Activated CD8-positive, alpha-beta memory T cell treated with anti-CD3 and anti-CD28 coated beads for 24 hours (primary cell): ENCODE results near the gene SMTNL1.
A peak's percentile ranks its signal among the peaks of the same experiment; 100 is the strongest.

ENCODE experiments used
- DNase-seq: peaks from one replicate; pipeline ENCODE4 v3.0.0-alpha.2; 2020

The SMTNL1 gene, protein sequence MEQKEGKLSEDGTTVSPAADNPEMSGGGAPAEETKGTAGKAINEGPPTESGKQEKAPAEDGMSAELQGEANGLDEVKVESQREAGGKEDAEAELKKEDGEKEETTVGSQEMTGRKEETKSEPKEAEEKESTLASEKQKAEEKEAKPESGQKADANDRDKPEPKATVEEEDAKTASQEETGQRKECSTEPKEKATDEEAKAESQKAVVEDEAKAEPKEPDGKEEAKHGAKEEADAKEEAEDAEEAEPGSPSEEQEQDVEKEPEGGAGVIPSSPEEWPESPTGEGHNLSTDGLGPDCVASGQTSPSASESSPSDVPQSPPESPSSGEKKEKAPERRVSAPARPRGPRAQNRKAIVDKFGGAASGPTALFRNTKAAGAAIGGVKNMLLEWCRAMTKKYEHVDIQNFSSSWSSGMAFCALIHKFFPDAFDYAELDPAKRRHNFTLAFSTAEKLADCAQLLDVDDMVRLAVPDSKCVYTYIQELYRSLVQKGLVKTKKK

DNA sequence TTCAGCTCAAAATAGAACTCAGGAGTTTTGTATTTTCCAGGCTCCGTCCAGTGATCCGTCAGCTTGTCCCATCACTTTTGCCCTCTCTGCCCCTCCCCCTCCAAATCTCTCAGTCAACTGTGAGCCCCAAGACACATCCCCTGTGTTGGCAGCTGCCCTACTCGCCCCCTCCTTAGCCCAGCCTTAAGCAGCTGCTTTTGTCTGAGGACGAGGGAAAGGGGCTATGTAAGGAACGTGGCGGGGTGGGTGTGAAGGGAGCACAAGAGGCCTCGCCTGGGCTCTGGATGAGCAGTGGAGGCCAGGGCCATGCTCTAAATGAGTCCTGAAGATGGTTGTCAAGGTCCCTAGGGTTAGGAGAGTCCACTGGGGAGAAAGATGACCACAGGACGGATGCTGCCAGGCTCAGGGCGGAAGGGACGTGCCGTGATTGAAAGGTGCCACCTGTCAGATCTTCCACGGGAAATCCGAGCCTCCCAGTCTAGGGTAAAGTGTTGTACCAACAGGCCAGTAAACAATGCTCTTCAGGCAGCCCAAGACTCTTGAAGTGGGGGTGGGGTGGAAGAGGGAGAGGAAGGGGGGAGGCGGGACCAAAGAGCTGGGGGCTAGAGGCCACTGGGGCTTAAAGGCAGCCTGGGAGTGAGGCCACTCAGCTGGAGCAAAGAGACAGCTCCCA is at the start of gene SMTNL1:
TSS of gene SMTNL1 (plus strand) at position 649 of the 673 bp plus-strand sequence. CDS start 5,048 bp downstream, outside the sequence.
- DNase-seq, result no peak

DNA sequence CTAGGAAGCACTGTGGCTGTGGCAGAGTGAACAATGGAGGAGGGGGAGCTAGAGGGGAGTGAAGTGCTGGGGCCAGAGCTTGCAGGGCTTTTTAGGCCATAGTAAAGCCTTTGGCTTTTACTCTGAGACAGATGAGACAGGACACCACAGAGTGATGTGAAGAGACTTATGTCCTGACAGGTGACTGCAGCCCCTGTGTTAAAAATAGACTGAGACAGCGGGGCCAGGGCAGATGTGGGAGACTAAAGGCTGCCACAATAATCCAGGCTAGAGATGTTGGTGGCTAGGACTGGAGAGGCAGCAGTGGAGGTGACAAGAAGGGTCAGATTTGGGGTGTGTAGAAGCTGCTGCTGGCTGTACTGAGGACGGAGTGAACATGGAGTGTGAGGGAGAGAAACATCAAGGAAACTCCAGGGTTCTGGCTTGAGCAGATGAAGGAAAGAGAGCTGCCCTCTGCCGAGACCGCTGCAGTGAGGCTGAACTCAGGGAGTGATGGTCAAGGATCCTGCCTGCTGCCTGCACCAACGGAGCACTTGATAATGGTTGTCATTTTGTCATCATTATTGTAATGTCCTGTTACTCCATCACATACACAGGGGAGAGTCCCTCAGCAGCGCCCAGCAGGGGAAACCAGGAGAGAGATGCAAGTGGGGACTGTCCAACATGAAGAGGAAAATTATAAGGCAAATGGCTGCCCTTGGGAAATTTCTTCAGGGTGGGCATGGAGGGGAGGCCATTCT is 49.3 kb upstream of the SMTNL1 start:
- DNase-seq, result no peak

DNA sequence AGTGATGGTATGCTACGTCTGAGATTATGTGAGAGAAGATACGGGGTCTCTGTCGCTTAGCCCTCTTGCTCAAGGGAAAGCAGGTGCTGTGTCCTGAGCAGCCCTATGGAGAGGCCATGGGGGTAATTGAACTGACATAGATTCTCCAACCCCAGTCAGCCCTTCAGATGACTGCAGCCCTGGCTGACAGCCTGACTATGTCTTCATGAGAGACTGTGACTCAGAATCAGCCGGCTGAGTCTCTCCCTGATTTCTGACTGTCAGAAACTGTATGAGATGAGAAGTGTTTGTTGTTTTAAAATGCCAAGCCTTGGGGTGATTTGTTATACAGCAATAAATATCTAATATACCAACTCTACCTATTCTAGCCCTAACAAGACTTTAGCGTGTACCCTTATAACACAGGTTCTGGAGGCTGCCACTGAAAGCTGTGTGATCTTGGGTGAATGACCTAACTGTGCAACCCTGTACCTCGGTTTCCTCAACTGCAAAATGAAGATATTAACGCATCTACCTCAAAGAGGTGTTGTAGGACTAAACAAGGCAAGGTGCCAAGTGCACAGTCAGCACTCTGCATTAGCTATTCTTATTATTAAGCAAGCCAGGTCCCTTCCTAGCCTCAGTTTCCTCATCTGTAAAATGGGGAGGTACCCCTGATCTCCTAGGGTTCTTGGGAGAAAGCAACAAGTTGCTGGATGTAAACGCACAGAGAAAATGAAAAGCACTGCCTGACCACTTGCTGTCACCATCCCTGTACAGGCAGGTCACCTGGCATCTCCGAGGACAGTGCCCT is 46.7 kb upstream of the SMTNL1 start:
- no peak for DNase-seq

DNA sequence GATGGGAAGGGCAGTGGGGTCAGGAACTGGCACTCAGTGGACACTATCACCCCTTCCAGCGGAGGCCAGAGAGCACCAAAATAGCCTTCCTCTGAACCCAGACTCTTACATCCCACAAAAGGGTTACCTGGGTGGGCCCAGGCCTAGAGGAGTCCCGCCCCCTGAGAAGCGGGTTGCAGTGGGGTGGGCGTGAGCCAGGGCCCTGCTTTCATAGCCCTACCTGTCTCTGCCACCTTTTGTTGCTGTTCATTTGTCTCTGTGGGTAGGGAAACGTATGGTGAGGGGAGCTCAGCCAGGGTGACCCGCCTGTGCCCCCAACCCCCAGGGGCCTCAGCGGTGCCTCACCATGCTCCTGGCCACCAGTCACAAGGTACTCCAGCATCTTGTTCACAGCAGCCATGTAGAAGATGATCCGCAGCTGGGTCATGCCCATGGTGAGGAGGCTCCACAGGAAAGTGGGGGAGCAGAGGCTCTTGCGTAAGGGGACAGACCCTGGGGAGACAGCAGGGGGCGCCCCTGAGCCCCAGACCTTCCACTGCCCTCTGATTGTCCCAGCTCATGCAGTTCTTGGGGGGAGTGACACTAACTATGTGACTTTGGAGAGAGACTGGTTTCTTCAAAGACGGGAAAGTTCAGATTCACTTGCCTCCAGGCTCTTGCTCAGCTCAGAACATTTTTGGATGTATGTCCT is 45.9 kb upstream of the SMTNL1 start:
- DNase-seq, result peak; percentile 77

DNA sequence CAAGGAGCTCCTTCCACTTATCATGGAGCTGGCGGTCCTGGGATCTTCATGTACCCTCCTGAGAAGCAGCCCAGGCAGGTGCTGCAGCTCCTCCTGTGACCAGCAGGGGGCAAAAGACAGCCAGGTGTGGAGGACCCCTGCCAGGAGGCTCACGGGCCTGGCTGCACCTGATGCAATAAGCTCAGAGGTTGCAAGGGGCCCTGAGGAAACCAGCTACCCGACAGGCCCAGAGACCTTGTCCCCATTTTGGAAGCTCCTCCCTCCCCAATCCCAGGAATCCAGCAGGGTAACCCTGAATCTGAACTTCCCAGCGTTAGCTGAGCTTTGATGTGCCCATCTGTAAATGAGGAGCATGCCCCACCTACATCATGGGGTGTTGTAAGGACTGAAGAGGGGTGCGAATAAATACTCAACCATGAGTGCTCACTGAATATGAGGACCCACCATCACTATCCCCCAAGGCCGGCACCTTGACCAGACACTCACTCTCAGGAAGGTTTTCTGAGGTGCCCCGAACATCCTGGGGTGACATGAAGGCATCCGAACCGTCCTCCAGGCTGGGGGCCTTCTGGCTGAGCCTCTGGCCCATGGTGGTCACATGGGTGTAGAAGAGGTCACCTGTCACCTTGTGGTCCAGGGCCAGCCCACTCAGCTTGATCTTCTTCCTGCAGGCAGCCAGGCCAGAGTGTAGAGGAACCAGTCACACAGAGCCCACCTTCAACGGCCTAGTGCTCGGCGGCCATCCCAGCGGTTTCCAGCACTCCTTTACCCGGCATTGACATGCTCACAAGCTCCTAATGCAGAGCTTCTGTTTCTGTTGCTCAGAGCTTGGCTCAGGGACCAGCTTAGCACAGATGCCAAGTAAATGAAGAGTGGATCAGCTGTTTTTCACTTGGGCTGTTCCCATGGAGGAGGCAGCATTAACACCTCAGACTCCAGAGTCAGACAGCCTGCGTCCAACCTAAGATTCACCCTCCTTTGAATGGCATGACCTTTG is 43.6 kb upstream of the SMTNL1 start:
- DNase-seq, result peak; percentile 91

DNA sequence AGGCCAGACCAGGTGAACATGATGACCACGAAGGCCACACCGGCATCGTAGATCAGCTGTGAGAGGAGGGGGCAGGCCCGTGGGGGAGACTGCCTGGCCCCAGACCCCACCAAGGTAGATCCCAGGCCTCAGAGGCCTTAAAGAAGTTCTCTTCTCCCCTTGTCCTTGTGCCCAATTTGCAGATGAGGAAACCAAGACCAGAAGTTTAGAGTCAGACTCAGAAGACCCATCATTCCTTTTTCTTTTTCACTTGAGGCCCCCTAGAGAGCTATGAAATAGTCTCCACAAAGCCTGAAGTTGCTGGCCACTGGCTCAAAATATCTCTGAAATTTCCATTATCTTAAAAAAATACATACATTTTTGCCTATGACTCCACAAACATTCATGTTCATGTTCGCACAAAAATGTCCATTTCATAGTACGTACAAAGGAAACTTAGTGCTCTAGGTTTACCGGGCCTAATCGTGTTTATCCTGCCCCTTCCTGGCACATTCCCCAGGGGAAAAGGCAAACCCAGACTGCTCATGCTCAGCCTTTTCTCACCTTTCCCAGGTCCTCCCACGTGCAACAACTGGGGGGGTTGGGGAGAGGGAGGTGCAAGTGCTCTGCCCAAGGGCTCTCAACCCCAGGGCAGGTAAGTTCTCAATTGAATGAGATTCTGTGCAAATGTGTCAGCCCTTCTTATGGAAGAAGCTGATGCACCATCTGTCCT is 41.1 kb upstream of the SMTNL1 start:
- no peak for DNase-seq

DNA sequence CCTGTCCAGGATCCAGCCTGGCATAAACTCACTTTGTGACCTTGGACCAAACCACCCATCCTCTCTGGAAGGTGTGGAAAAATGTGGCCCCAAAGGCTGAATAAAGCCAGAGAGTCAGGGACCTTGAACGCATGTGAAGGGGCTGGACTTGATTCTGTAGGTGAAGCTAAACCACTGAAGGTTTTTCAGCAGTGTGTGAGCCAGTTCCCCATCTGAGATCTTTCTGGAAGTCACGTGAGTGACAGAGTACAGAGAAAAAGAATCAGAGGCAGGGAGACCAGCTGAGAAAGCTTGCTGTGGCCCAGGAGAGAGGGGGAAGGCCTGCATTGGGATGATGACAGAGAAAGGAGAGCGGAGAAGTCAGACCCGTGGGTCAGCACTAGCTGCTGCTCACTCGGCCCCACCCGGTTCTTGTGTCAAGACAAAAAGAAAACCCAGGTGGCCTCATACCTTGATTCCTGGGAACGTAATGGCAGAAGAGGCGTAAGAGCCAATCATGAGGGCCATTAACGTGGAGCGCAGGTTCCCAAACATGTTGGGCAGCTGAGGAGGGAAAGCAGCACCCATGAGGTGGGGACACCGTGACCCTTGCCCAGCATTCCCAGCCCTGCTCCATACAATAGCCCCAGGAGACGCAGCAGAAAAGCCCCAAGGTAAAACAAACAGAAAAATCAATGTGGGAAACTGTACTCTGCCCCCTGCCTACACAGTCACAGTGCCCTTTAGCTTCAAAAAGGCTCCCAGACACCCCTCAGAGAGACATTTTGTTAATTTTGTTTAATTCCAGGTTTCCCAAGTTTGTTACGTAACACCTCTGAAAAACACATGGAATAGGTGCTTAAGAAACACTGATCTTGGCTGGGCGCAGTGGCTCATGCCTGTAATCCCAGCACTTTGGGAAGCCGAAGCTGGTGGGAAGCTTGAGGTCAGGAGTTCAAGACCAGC is 39.8 kb upstream of the SMTNL1 start:
- no peak for DNase-seq

DNA sequence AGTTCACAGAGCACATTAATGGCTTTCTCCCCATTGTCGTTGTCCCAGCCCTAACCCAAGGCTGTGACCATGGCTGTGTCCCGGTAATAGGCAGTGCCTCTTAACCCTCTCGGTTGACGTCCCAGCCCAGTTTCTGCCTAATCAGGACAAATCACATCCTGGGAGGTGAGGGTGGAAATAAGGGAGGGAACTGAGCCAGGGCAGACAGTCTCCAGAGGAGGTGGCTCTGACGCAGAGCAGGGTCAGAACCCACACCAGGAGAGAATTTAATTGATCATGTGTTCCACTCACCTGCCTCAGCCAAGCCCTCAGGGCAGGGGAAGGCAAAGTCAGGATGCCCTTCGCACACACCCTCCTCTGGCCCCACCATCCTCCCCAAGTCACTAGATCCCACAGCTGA is 38.9 kb upstream of the SMTNL1 start:
- DNase-seq, result no peak

DNA sequence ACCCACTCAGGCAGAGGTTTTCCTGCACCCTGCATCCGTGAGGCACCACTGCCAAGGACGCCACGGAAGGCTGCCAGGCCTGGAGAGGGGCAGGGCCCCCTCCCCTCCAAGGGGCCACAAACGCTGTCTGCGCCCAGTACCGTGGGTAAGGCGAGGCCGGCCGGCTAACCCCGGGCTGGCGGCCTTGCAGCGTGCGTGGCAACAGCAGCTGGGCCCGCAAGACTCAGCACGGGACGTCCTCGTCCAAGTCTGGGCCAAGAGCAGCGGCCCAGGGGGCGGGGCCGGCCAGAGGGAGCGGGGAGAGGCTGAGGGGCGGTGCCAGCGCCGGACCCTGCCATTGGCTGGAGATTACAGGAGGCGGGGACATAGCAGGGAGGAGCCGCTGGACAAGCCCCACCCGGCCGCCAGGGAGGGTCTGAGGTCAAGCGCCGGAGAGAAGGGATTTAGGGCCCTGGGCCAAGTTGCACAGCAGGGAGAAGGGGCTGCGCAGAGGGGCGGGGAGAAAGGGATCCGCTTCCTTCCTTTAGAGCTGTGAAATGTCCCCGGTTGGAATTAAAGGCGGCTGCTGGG is 37.9 kb upstream of the SMTNL1 start:
- peak; percentile 69 for DNase-seq

DNA sequence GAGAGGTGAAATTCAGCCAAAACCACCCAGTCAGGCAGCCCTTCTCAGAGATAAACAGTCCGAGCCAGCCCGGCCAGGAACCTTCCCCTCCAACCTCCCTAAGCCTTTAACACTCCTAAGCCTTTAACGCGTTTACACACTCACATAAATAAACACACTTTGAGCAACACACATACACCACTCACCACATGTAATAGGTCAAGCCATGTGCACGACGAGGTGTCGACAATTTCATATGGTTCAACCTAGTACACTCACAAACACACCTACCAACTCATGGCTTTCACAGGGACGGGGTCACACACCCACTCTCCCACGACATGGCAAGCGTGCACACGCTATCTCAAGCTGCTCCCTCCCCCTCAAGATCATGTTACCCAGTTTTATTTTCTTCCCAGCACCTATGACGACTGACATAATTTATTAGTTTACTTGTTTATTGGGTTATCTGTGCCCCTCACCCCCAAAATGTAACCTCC is 37.4 kb upstream of the SMTNL1 start:
- DNase-seq, result no peak

DNA sequence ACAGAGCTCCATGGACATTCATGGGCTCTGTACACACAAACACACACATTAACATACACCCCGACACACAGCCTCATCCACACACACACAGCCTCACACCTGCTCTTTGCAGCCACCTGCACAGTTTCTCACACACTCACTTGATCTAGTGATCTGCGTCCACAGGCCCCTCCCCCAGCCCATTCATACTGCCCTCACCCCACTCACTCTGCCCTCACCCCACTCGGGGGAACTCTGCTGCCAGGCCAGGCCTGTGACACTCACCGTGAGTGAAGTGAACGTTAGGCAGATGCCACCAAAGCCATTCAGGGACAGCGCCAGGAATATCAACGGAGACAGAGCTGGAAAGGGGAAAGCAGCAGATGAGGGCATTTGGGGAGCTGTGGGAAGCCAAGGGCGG is 36.9 kb upstream of the SMTNL1 start:
- no peak for DNase-seq

DNA sequence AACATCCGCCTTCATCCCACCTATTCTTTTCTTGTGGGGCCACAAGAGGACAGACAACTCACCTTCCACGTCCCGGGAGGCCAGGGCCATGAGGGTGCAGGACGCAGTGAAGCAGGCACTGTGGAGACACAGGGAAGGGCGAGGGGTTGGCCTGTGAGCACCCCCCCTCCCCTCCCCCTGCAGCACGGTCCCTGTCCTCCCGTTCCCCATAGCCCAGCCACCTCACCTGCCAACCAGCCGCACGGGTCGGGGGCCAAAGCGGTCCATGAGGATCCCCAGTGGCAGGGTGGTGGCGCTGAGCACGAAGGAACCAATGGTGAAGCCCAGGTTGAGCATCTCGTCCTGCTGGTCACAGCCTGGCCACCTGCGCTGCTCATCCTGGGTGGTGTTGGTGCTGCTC is 36.5 kb upstream of the SMTNL1 start:
- no peak for DNase-seq

DNA sequence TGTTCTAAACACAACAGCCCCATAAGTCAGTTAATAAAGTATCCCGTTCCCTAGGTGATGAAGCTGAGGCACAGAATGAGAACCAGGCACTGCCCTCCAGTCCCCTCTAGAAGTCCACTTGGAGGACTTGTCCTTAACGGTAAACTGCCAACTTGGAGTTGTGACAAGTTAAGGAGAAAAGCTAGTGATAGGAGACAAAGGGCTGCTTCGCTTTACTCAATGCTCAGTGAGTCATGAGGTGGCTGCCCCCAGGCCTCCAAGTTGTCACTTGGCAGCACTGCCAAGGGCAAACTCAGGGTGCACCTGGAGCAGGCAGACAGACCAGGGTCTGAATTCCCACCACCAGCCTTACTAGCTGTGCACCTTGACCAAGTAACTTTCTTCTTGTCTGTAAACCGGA is 35.4 kb upstream of the SMTNL1 start:
- DNase-seq, result no peak

DNA sequence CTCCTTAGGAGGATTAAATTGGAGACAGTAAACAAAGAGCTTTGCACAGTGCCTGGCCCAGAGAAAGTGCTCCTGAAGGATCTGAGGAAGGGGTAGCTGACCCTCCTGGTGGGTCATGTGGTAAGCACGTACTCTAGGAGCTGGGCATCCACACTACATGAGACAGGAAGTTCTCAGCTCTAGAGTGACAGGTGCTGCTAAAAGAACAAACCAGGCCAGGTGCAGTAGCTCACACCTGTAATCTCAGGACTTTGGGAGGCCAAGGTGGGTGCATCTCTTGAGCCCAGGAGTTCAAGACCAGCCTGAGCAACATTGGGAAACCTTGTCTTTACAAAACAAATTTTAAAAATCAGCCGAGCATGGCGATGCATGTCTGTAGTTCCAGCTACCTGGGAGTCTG is 35.0 kb upstream of the SMTNL1 start:
- DNase-seq, result no peak

DNA sequence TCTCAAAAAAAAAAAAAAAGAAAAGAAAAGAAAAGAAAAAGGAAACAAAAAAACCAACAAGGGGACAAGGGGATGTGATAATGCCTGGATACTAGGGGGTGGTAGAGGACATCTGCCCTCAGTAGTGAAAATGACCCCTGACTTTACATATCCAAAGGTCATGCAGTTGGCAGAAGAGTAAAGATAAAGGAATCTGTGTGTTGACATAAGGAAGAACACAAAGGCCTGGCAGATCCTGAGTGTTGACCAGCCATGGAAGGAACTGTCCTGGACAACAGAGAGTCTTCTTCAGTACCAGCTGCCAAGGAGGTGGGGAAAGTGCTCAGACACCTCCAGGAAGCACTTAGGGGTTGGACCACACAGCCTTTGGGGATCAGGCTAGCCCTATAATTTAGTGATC is 34.5 kb upstream of the SMTNL1 start:
- no peak for DNase-seq

DNA sequence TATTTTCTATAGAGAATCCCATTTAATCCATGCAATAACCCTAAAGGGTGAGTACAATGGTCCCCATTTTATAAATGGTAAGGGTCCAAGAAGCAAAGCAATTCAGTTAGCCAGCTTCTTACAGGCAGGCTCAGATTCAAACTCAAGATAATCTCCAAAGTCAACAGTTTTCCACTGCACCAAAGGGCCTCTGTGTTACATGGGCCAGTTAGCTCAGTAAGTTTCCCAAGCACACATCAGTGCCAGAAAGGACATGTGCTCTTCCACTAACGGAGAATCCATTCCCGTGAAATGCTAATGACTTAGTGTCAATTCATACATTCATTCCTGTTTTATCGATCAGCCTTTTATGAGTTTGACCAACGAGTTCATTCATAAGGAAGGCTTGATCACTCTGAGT is 32.9 kb upstream of the SMTNL1 start:
- DNase-seq, result no peak

DNA sequence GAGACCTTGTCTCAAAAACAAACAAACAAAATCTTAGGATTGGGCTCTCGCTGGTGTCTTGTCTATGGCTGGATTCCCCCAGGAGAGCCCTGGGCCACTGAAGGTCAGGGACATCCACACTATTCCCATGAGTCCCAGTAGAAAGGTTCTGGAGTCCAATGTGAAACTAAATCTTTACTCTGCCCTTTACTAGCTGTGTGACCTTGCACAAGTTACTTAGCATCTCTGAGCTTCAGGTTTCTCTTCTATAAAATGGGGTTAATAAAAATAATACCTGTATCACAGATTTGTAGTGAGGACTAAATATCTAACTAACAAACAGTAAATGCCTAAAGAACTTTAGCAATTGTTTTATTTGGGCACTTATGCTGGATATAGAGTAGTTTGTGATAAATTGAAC is 30.9 kb upstream of the SMTNL1 start:
- DNase-seq, result no peak
